SU-DHL-6 (cell line): ENCODE measurements around the gene SCN5A.
"Not testable (repeated sequence)": the region's sequence is repeated elsewhere in the genome, so short reads cannot be mapped to it uniquely, and the experiment has no call there.

ENCODE experiments used
- H2AFZ ChIP-seq: fragments of 200-600 bp; sonication (generic); 2 replicates; pipeline ENCODE4 v1.6.1; 2014; ENCODE audit warnings: low read depth, mild to moderate bottlenecking, moderate library complexity, mixed read lengths, antibody characterized with exemption, low read length; ENCODE audit not compliant: severe bottlenecking
- H3F3A ChIP-seq: fragments of 200-600 bp; shearing (Covaris generic); 2 replicates; pipeline ENCODE4 v1.6.0; 2016; ENCODE audit warnings: antibody characterized with exemption, mild to moderate bottlenecking; ENCODE audit not compliant: insufficient read depth
- H3K27ac ChIP-seq: fragments of 200-600 bp; sonication (generic); 2 replicates; pipeline ENCODE4 v1.5.1; 2016; ENCODE audit warnings: low read depth, mild to moderate bottlenecking, low read length, moderate library complexity, mixed read lengths
- H3K27me3 ChIP-seq: fragments of 200-600 bp; sonication (generic), shearing (Covaris generic); 2 replicates; pipeline ENCODE4 v1.6.0; 2014; ENCODE audit warnings: mild to moderate bottlenecking, low read length
- H3K36me3 ChIP-seq: fragments of 200-600 bp; sonication (generic); 2 replicates; pipeline ENCODE4 v1.6.1; 2014; ENCODE audit warnings: mild to moderate bottlenecking, low read length, mixed read lengths
- H3K4me2 ChIP-seq: fragments of 300-600, 200-600 bp; shearing (Covaris generic), sonication (generic); 2 replicates; pipeline ENCODE4 v1.6.0; 2014; ENCODE audit warnings: low read length, low read depth, mild to moderate bottlenecking; ENCODE audit not compliant: poor library complexity, severe bottlenecking
- H3K4me3 ChIP-seq: fragments of 200-600 bp; sonication (generic); 2 replicates; pipeline ENCODE4 v1.5.1; 2014; ENCODE audit warnings: antibody characterized with exemption, low read length, mild to moderate bottlenecking, mixed read lengths; ENCODE audit not compliant: insufficient read depth, poor library complexity, severe bottlenecking
- H3K79me2 ChIP-seq: fragments of 200-600 bp; sonication (generic); 2 replicates; pipeline ENCODE4 v1.6.1; 2014; ENCODE audit warnings: mild to moderate bottlenecking, low read length, moderate library complexity; ENCODE audit not compliant: insufficient read depth
- H3K9ac ChIP-seq: fragments of 200-600 bp; sonication (generic); 2 replicates; pipeline ENCODE4 v1.7.0; 2014; ENCODE audit warnings: mild to moderate bottlenecking, low read length
- H3K9me2 ChIP-seq: fragments of 200-600 bp; sonication (generic); replicated peaks from 2 replicates; pipeline ENCODE4 v1.6.1; 2014; ENCODE audit warnings: low read length; ENCODE audit not compliant: insufficient read depth
- H3K9me3 ChIP-seq: fragments of 200-600 bp; sonication (generic); 2 replicates; pipeline ENCODE4 v1.6.1; 2014; ENCODE audit warnings: low read length, mixed read lengths; ENCODE audit not compliant: insufficient read depth
- H4K20me1 ChIP-seq: fragments of 200-600 bp; sonication (generic); 2 replicates; pipeline ENCODE4 v1.6.1; 2014; ENCODE audit warnings: low read depth, mild to moderate bottlenecking, antibody characterized with exemption, low read length, moderate library complexity, mixed read lengths
- EZH2phosphoT487 ChIP-seq: fragments of 200-600 bp; sonication (generic), shearing (Covaris generic); conservative IDR thresholded peaks from 2 replicates; pipeline ENCODE4 v1.6.1; 2018; ENCODE audit warnings: mild to moderate bottlenecking, antibody characterized with exemption, low read length, moderate library complexity, mixed read lengths
- TF ChIP-seq, protein P1 (sequence below): fragments of 200-600 bp; sonication (generic); IDR thresholded peaks from one replicate; pipeline ENCODE4 v1.5.1; 2017; ENCODE audit warnings: antibody characterized with exemption, mild to moderate bottlenecking, low read length, moderate library complexity; ENCODE audit not compliant: insufficient read depth, poor library complexity, severe bottlenecking

The SCN5A gene

DNA sequence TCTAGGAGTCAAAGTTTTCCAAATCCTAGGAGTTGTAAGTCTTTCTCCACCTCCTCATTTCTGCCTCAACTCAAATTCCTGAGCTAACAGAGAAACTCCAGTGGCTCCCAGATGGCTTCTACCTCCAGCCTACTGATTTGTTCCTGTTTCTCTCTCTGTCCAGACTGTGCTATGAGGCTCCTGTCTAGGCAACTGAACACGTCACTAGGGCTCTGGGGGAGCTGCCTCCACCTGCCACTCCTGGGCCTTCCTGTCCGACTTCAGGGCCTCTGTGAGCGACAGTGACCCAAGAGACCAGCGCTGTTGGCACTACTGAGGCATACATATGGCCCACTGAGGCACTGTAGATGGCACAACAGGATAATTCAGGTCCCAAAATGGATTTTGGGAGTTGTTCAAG lies 82.0 kb downstream of the SCN5A start:
- Histone ChIP-seq H4K20me1 (no peaks in the 10 kb centered on the region), H3K79me2 (no peaks in the 10 kb centered on the region), H3F3A (no peaks in the 10 kb centered on the region), H2AFZ (no peak overlapping the region), H3K9ac (no peak overlapping the region), H3K36me3 (no peaks in the 10 kb centered on the region), H3K27ac (no peak overlapping the region), H3K4me2 (no peak overlapping the region), H3K9me3 (no peaks in the 10 kb centered on the region), H3K9me2 (no peaks in the 10 kb centered on the region), H3K4me3 (no peak overlapping the region), H3K27me3 (no peaks in the 10 kb centered on the region)
- TF ChIP-seq, protein P1, sequence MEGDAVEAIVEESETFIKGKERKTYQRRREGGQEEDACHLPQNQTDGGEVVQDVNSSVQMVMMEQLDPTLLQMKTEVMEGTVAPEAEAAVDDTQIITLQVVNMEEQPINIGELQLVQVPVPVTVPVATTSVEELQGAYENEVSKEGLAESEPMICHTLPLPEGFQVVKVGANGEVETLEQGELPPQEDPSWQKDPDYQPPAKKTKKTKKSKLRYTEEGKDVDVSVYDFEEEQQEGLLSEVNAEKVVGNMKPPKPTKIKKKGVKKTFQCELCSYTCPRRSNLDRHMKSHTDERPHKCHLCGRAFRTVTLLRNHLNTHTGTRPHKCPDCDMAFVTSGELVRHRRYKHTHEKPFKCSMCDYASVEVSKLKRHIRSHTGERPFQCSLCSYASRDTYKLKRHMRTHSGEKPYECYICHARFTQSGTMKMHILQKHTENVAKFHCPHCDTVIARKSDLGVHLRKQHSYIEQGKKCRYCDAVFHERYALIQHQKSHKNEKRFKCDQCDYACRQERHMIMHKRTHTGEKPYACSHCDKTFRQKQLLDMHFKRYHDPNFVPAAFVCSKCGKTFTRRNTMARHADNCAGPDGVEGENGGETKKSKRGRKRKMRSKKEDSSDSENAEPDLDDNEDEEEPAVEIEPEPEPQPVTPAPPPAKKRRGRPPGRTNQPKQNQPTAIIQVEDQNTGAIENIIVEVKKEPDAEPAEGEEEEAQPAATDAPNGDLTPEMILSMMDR = no peak
- no peak for TF ChIP-seq EZH2phosphoT487

DNA sequence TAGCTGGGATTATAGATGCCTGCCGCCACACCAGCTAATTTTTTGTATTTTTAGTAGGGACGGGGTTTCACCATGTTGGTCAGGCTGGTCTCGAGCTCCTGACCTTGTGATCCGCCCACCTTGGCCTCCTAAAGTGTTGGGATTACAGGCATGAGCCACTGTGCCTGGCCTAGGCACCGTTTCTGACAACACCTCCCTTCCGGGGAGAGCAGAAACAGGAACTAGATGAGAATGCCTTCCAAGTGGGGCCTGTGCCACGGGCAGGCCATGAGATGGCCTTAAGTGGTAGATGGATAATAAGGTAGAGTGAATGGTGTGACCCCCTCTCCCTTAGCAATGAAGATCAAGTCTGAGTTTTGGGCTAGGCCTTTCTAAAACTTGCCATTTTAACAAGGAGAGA lies 82.7 kb downstream of the SCN5A start:
- not testable (repeated sequence) for H3K36me3 ChIP-seq, H2AFZ ChIP-seq, H3K9ac ChIP-seq, H3K4me3 ChIP-seq, H3K9me2 ChIP-seq, H4K20me1 ChIP-seq, H3K4me2 ChIP-seq, H3K9me3 ChIP-seq, H3F3A ChIP-seq, H3K27ac ChIP-seq, H3K27me3 ChIP-seq, H3K79me2 ChIP-seq

DNA sequence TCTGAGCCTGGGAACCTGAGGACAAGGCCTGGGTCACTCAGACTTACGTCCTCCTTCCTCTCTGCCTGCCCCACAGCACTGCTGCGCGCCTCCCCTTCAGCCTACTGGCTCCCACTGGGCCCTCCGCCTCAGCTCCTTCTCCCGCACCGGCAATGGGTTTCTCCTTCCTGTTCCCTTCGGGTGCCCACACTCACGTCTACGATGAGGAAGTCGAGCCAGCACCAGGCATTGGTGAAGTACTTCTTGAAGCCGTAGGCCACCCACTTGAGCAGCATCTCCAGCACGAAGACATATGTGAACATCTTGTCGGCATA lies 83.3 kb downstream of the SCN5A start:
- Histone ChIP-seq H4K20me1 (no peaks in the 10 kb centered on the region), H3K9ac (no peak overlapping the region), H2AFZ (no peak overlapping the region), H3K27ac (no peak overlapping the region), H3F3A (no peaks in the 10 kb centered on the region), H3K79me2 (no peaks in the 10 kb centered on the region), H3K36me3 (no peaks in the 10 kb centered on the region), H3K4me2 (no peak overlapping the region), H3K9me2 (no peaks in the 10 kb centered on the region), H3K4me3 (no peak overlapping the region), H3K27me3 (no peaks in the 10 kb centered on the region), H3K9me3 (no peaks in the 10 kb centered on the region)
- no peak for TF ChIP-seq EZH2phosphoT487
- TF ChIP-seq, protein P1 = no peak

DNA sequence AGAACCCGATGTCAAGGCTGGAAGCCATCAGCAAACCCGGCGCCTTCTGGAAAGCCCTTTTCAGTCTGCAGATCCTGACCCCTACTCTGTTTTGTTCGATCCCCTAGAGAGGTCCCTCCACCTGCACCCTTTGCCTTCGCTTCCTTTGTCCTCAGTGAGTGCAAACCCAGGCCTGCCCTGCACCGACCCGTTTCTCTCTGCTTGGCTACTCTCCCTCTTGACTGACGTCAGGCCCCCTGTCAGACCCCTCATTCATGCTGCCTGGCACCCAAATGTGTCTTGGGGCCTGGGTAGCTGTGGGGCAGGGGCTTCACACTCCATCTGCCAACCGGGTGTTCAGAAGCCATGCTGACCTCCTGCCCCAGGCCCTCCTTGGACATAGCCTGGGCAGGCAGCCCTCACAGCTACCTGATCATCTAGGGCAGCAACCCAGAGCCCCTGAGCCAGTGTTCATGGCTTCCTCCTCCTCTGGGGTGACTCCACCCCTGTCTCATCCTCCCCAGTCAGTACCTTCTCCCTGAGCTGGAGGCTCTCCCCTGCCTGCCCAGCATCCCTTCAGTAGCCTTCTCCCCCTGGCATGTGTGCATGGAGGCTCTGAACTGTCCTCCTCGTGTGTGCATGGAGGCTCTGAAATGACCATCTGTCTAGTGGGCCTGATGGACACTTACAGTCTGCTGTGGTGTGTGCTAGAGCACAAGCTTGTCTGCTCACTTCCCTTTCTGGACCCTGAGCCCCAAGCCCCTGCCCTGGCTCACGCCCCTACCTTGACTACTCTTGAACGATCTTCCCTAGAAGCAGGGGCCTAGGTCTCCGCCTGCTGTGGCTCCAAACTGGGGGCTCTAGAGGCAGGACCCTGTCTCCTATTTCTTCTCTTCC lies 83.9 kb downstream of the SCN5A start:
- Histone ChIP-seq H3K79me2 (no peaks in the 10 kb centered on the region), H2AFZ (no peak overlapping the region), H4K20me1 (no peaks in the 10 kb centered on the region), H3K4me2 (no peak overlapping the region), H3K4me3 (no peak overlapping the region), H3K27ac (no peak overlapping the region), H3F3A (no peaks in the 10 kb centered on the region), H3K9me3 (no peaks in the 10 kb centered on the region), H3K27me3 (no peaks in the 10 kb centered on the region), H3K36me3 (no peaks in the 10 kb centered on the region), H3K9me2 (no peaks in the 10 kb centered on the region), H3K9ac (no peak overlapping the region)
- TF ChIP-seq EZH2phosphoT487 = no peak
- TF ChIP-seq, protein P1 = no peak
